SIG-M5 treated with dmso at 0.1 percent for 504 hours (cell line): ENCODE measurements around the gene YTHDF1.
"Not testable (repeated sequence)": the region's sequence is repeated elsewhere in the genome, so short reads cannot be mapped to it uniquely, and the experiment has no call there.

Experiments used
- DNase-seq: peaks from one replicate; lab custom pipeline; 2025; ENCODE audit not compliant: unreplicated experiment; lab: John Stamatoyannopoulos, UW

Gene YTHDF1

GRCh38 chr20:63227260-63227659, 11.3 kb upstream of the YTHDF1 start:
- DNase-seq: no peak

GRCh38 chr20:63226042-63226943, 10.4 kb upstream of the YTHDF1 start:
- no peak for DNase-seq

GRCh38 chr20:63225082-63225454, 9.1 kb upstream of the YTHDF1 start:
- no peak for DNase-seq

- DNase-seq: no peak
Observed at GRCh38 chr20:63224412-63225081, 8.6 kb upstream of the YTHDF1 start.

- no peak for DNase-seq
Observed at GRCh38 chr20:63223826-63224207, 7.9 kb upstream of the YTHDF1 start.

- peak; percentile 31 for DNase-seq
Observed at GRCh38 chr20:63223121-63223825, 7.3 kb upstream of the YTHDF1 start.

GRCh38 chr20:63222541-63222940, 6.6 kb upstream of the YTHDF1 start:
- no peak for DNase-seq

- DNase-seq: not testable (repeated sequence)
Observed at GRCh38 chr20:63221400-63222053, 5.6 kb upstream of the YTHDF1 start.

GRCh38 chr20:63220696-63221399, 4.9 kb upstream of the YTHDF1 start:
- DNase-seq: no peak

- no peak for DNase-seq
Observed at GRCh38 chr20:63219866-63220521, 4.1 kb upstream of the YTHDF1 start.

GRCh38 chr20:63219447-63219821, 3.5 kb upstream of the YTHDF1 start:
- DNase-seq: no peak

- no peak for DNase-seq
Observed at GRCh38 chr20:63218701-63219446, 2.9 kb upstream of the YTHDF1 start.

- DNase-seq: no peak
Observed at GRCh38 chr20:63217706-63218105, 1.8 kb upstream of the YTHDF1 start.

GRCh38 chr20:63216849-63217471, 1.0 kb upstream of the YTHDF1 start:
- DNase-seq: no peak

- DNase-seq: peak; percentile 39
Observed at GRCh38 chr20:63215101-63216040, 560 bp downstream of the YTHDF1 start.

GRCh38 chr20:63214514-63214913, 1.4 kb downstream of the YTHDF1 start:
- DNase-seq: no peak

GRCh38 chr20:63212792-63213191, 3.1 kb downstream of the YTHDF1 start:
- DNase-seq: no peak

- no peak for DNase-seq
Observed at GRCh38 chr20:63212393-63212730, 3.6 kb downstream of the YTHDF1 start.
